GM12874 (cell line): ENCODE results near the gene GLIS1.

ENCODE experiments used
- CTCF ChIP-seq: IDR thresholded peaks from 2 replicates; pipeline ENCODE4 v1.5.1; 2011; ENCODE audit warnings: low read depth, mild to moderate bottlenecking, control low read depth, low read length, moderate library complexity; ENCODE audit not compliant: insufficient read depth

Gene GLIS1

GRCh38 chr1:53583021-53583867 lies 155.7 kb downstream of the GLIS1 start:
- no peak for TF ChIP-seq CTCF

- TF ChIP-seq CTCF = no peak
Observed at GRCh38 chr1:53582211-53583020, 156.5 kb downstream of the GLIS1 start.

GRCh38 chr1:53581476-53581875 lies 157.5 kb downstream of the GLIS1 start:
- TF ChIP-seq CTCF = no peak

- no peak for TF ChIP-seq CTCF
Observed at GRCh38 chr1:53580739-53581475, 158.1 kb downstream of the GLIS1 start.

GRCh38 chr1:53580009-53580400 lies 159.0 kb downstream of the GLIS1 start:
- TF ChIP-seq CTCF = no peak

GRCh38 chr1:53579221-53580008 lies 159.5 kb downstream of the GLIS1 start:
- no peak for TF ChIP-seq CTCF
